Thyroid gland (tissue), 4 donors: ENCODE data around the gene CPTP.

Experiments
- CTCF ChIP-seq, 6 experiments: fragments of 200-600 bp in 3 of 6; fragments of 450-650 bp in 3 of 6; sonication (generic) in 3 of 6; IDR thresholded peaks; one replicate each; pipeline ENCODE4 v1.5.1; 2016 to 2019; ENCODE audit warnings: antibody characterized with exemption in 6 of 6, mild to moderate bottlenecking in 2 of 6, inconsistent platforms in 1 of 6, moderate library complexity in 1 of 6
- POLR2A ChIP-seq, 2 donors: fragments of 450-650 bp; IDR thresholded peaks; one replicate each; pipeline ENCODE4 v1.6.1; 2017; ENCODE audit warnings: antibody characterized with exemption in 2 of 2, mild to moderate bottlenecking in 2 of 2, moderate library complexity in 1 of 2

GRCh38 chr1:1333551-1334241 lies 9.1 kb downstream of the CPTP start:
- TF ChIP-seq CTCF (IDR thresholded peaks at IDR 0.05) (no peak), POLR2A (IDR thresholded peaks at IDR 0.05) (no peak)
